ENCODE data around the gene SPACA5. TPM values are rescaled to one million over a fixed set of nuclear protein-coding genes. Genes with fewer than 3 reads are reported as not detected.
"Not testable (repeated sequence)": the region's sequence is repeated elsewhere in the genome, so short reads cannot be mapped to it uniquely, and the experiment has no call there.

SPACA5 gene
- total and polyA plus RNA-seq, 2 donors, result not detected

DNA sequence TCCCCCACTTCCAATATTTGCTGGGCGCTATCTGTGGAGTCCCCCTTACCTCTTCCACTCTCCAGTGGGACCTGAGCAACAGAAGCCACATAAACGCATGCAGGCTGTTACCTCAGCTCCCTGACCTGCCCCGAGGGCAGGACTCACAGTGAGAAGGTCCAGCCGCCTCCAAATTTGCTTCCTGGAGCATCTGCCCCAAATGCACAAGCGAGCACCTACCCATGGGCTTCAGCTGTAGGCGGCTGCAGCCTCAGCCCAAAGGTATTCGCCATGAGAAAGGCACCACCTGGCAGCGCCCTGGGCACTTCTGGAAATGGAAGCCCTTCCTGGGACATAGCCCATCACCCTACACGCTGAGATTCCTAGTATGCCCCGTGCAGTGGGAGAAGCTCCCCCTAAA lies 23.4 kb downstream of the SPACA5 start:
- no peak for DNase-seq (ENCODE audit: extremely low spot score)
- 95% methylated on average over 10 of the region's 10 CpGs for WGBS
- no peaks in the 10 kb centered on the region for H3K4me1 ChIP-seq (ENCODE audit: insufficient read depth)
- no peak overlapping the region for H3K4me3 ChIP-seq (ENCODE audit: low read depth, low read length)
- H3K27ac ChIP-seq (ENCODE audit: low read depth), result no peak overlapping the region
- no peaks in the 10 kb centered on the region for H3K36me3 ChIP-seq (ENCODE audit: insufficient read depth)

DNA sequence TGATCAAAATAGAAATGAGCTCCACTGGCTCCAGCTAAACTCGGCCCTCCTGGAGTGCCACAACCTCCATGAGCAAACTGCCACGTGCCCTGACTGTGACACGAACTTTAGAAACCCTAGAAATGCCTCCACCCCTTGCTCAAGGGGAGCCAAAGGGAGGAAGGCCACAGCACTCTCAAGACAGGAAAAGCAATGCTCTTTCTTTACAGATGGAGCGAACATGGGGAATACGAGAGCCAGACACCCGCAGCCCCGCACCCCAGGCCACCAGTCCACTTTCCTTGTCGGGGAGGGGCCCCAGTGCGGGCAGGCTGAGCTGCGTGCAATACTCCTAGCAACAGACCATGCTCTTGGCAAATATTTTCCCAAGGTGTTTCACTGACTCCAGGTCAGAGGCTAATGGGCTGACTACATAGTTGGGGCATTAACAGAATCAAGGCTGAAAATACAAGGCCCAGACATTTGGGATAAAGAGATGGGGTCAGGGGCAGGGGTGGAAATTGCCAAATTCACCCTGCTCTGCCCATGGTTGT lies 23.9 kb downstream of the SPACA5 start:
- not testable (repeated sequence) for H3K4me3 ChIP-seq (ENCODE audit: low read depth, low read length)

GRCh38 chrX:48035891-48036290 lies 29.1 kb downstream of the SPACA5 start:
- H3K27ac ChIP-seq (ENCODE audit: low read depth), result no peak overlapping the region
- DNase-seq (ENCODE audit: extremely low spot score), result no peak

More for the DNA sequence above, 23.9 kb downstream of the SPACA5 start:
- not testable (repeated sequence) for H3K36me3 ChIP-seq (ENCODE audit: insufficient read depth); H3K4me1 ChIP-seq (ENCODE audit: insufficient read depth); DNase-seq (ENCODE audit: extremely low spot score); H3K27ac ChIP-seq (ENCODE audit: low read depth)
- WGBS, result 78% methylated on average over 10 of the region's 10 CpGs

DNA sequence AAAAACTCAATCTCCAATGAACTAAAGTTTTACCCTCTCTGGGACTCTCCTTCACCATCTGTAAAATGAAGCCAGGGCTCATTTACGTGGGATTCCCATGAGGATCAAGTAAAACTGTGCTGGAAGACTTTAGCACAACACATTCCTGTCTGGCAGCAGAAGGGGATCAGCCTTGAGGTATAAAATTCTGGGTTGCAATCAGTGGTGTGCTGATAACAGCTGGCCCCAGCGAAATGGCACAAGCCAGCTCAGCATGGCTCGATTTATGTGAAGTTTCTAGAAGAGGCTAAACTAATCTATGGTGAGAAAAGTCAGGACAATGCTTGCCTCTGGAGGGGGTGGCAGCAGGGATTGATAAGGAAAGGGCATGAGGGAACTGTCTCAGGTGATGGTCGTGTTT lies 36.3 kb downstream of the SPACA5 start:
- 61% methylated on average over 4 of the region's 4 CpGs for whole genome bisulfite sequencing
- Histone ChIP-seq H3K27ac (ENCODE audit: low read depth) (no peak overlapping the region), H3K4me3 (ENCODE audit: low read depth, low read length) (no peak overlapping the region), H3K36me3 (ENCODE audit: insufficient read depth) (no peaks in the 10 kb centered on the region), H3K4me1 (ENCODE audit: insufficient read depth) (no peaks in the 10 kb centered on the region)
- DNase-seq (ENCODE audit: extremely low spot score), result no peak

More at GRCh38 chrX:48035891-48036290, 29.1 kb downstream of the SPACA5 start:
- 45% methylated on average over 4 of the region's 4 CpGs for WGBS
- Histone ChIP-seq H3K4me1 (ENCODE audit: insufficient read depth) (no peaks in the 10 kb centered on the region), H3K4me3 (ENCODE audit: low read depth, low read length) (no peak overlapping the region), H3K36me3 (ENCODE audit: insufficient read depth) (no peaks in the 10 kb centered on the region)

GRCh38 chrX:48045410-48046311 lies 38.9 kb downstream of the SPACA5 start:
- no peak overlapping the region for H3K4me3 ChIP-seq (ENCODE audit: low read depth, low read length)
- DNase-seq (ENCODE audit: extremely low spot score), result no peak
- H3K4me1 ChIP-seq (ENCODE audit: insufficient read depth), result no peaks in the 10 kb centered on the region
- no peaks in the 10 kb centered on the region for H3K36me3 ChIP-seq (ENCODE audit: insufficient read depth)
- H3K27ac ChIP-seq (ENCODE audit: low read depth), result no peak overlapping the region
- 30% methylated on average over 8 of the region's 8 CpGs for WGBS

DNA sequence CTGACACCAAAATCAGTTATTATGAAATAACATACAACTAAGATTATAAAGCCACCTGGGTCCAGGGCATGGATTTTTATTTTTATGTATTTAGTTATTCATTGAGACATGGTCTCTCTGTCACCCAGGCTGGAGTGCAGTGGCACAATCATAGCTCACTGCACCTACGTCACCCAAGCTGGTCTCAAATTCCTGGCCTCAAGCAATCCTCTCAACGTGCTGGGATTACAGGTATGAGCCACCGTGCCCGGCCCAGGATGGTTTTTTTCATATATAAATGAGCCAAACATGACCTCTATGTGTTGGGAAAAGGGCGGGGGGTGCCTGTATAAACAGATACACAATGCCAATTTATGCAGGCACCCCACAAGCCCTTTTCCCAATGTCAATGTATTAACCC lies 40.1 kb downstream of the SPACA5 start:
- Histone ChIP-seq H3K27ac (ENCODE audit: low read depth) (no peak overlapping the region), H3K4me1 (ENCODE audit: insufficient read depth) (no peaks in the 10 kb centered on the region), H3K4me3 (ENCODE audit: low read depth, low read length) (no peak overlapping the region), H3K36me3 (ENCODE audit: insufficient read depth) (no peaks in the 10 kb centered on the region)
- 86% methylated on average over 5 of the region's 5 CpGs for WGBS
- DNase-seq (ENCODE audit: extremely low spot score), result no peak

- peaks cover 5% of the 10 kb centered on the region for H3K36me3 ChIP-seq (ENCODE audit: insufficient read depth)
- no peak overlapping the region for H3K4me3 ChIP-seq (ENCODE audit: low read depth, low read length)
- H3K27ac ChIP-seq (ENCODE audit: low read depth), result no peak overlapping the region
- no peaks in the 10 kb centered on the region for H3K4me1 ChIP-seq (ENCODE audit: insufficient read depth)
- WGBS, result 95% methylated on average over 2 of the region's 2 CpGs
- DNase-seq (ENCODE audit: extremely low spot score), result no peak
These were observed 52.0 kb downstream of the SPACA5 start for GRCh38 chrX:48058621-48059295.

DNA sequence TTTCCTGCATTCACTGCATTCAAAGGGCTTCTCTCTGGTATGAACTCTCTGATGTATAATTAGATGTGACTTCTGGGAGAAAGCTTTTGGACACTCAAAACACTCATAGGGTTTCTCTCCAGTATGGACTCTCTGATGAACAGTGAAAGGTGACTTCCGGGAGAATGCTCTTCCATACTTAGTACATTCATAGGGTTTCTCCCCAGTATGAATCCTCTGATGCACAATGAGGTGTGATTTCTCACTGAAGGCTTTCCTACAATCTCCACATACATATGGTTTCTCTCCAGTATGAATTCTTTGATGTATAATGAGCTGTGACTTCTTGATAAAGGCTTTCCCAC lies 52.5 kb downstream of the SPACA5 start:
- 97% methylated on average over 1 of the region's 1 CpG for WGBS

More for the DNA sequence above, 52.5 kb downstream of the SPACA5 start:
- no peak for DNase-seq (ENCODE audit: extremely low spot score)
- no peaks in the 10 kb centered on the region for H3K4me1 ChIP-seq (ENCODE audit: insufficient read depth)
- peaks cover 5% of the 10 kb centered on the region for H3K36me3 ChIP-seq (ENCODE audit: insufficient read depth)
- no peak overlapping the region for H3K4me3 ChIP-seq (ENCODE audit: low read depth, low read length)
- H3K27ac ChIP-seq (ENCODE audit: low read depth), result no peak overlapping the region

Other genes with a start within 250 kb of the SPACA5 start
- gene ZNF81, start 170.1 kb upstream of the SPACA5 start, total RNA-seq, result 14.4 TPM
- gene ZNF81, start 170.1 kb upstream of the SPACA5 start, polyA plus RNA-seq, result 2.0 TPM
- gene ZNF182, start 3.0 kb upstream of the SPACA5 start, total RNA-seq, result 11.3 TPM
- 3.5 TPM for gene ZNF182, start 3.0 kb upstream of the SPACA5 start, polyA plus RNA-seq
- 9.5 TPM for gene ZNF630, start 64.7 kb downstream of the SPACA5 start, total RNA-seq
- gene ZNF630, start 64.7 kb downstream of the SPACA5 start, polyA plus RNA-seq, result 3.2 TPM
- gene SPACA5B, start 123.6 kb downstream of the SPACA5 start, total RNA-seq, result not detected
- gene SPACA5B, start 123.6 kb downstream of the SPACA5 start, polyA plus RNA-seq, result not detected
- not detected for gene SSX5, start 189.8 kb downstream of the SPACA5 start, total RNA-seq
- gene SSX5, start 189.8 kb downstream of the SPACA5 start, polyA plus RNA-seq, result not detected
- gene SSX1, start 248.4 kb downstream of the SPACA5 start, total RNA-seq, result not detected
- not detected for gene SSX1, start 248.4 kb downstream of the SPACA5 start, polyA plus RNA-seq

Data from urinary bladder (tissue), 4 donors.